ENCODE results near the gene SOX9.

SOX9 gene

DNA sequence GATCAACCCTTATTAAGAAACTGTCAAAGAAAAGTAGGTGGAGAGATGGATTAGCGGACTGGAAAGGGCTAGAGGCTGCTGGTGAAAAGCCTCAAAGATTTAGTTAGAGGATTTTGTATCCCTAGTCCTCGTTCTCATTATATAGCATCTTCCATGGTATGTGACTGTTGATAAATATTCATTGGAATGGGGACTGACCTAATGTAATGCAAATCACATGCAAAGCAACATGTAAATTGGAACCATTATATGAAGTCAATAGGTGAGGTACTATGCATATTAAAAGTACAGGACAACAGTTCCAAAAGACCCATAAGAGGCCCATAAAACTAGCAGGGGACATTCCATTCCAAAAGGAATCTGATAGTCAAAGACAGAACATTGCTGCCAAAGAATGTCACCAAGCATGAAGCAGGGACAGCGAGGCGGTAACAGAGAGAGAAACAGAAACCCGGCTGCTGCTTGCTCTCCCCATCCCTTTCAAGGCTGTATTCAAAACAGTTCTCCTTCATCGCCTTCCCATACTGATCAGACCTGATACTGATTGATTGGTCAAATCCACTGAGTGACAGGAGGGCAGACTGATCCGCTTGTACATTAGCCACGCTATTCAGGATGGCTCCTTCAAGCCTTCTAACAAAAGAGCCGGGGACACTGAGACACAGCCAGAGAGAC, 44.5 kb downstream of the SOX9 start:
- intact Hi-C loops (cut with DNase I; ENCODE audit: low total_unique reads) = no loop called here
- DNase-seq = no peak
- no peaks in the 10 kb centered on the region for H3K27me3 ChIP-seq
- H3K4me3 ChIP-seq = no peak overlapping the region
- H3K9me3 ChIP-seq = no peaks in the 10 kb centered on the region
- TF ChIP-seq, protein P1, sequence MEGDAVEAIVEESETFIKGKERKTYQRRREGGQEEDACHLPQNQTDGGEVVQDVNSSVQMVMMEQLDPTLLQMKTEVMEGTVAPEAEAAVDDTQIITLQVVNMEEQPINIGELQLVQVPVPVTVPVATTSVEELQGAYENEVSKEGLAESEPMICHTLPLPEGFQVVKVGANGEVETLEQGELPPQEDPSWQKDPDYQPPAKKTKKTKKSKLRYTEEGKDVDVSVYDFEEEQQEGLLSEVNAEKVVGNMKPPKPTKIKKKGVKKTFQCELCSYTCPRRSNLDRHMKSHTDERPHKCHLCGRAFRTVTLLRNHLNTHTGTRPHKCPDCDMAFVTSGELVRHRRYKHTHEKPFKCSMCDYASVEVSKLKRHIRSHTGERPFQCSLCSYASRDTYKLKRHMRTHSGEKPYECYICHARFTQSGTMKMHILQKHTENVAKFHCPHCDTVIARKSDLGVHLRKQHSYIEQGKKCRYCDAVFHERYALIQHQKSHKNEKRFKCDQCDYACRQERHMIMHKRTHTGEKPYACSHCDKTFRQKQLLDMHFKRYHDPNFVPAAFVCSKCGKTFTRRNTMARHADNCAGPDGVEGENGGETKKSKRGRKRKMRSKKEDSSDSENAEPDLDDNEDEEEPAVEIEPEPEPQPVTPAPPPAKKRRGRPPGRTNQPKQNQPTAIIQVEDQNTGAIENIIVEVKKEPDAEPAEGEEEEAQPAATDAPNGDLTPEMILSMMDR (IDR thresholded peaks at IDR 0.05) = no peak
- no peaks in the 10 kb centered on the region for H3K36me3 ChIP-seq
- no peaks in the 10 kb centered on the region for H3K4me1 ChIP-seq
- no peak overlapping the region for H3K27ac ChIP-seq

DNA sequence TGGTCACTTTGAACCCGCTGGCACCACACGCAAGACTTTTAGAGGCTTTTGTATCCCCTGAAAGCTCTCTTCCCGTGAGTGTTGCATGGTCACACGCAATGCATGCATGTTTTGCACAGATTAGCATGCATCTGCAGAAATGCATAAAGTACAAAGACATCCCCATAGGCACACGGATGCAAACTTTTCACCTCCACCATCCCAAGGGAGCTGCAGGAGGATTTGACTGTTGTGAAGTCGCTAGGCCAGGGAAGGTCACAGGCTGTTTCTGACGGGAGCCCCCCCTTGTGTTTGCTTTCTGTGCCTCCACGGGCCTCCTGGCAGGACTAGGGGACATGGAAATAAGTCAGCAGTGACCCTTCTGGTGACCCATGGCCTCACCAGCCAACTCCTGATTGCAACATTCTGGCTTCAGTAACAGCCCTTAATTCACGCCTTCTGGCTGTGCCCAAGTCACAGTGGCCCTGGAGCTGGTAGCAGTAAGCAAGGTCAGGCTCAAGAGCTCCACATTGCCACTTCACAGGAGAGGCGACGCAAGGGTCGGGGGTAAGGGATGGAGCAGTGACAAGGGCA, 45.1 kb downstream of the SOX9 start:
- no peak overlapping the region for H3K4me3 ChIP-seq
- DNase-seq = no peak
- H3K27me3 ChIP-seq = no peaks in the 10 kb centered on the region
- no peak overlapping the region for H3K27ac ChIP-seq
- H3K36me3 ChIP-seq = no peaks in the 10 kb centered on the region
- intact Hi-C loops (cut with DNase I; ENCODE audit: low total_unique reads) = no loop called here
- TF ChIP-seq, protein P1 (IDR thresholded peaks at IDR 0.05) = no peak
- H3K4me1 ChIP-seq = no peaks in the 10 kb centered on the region
- no peaks in the 10 kb centered on the region for H3K9me3 ChIP-seq

DNA sequence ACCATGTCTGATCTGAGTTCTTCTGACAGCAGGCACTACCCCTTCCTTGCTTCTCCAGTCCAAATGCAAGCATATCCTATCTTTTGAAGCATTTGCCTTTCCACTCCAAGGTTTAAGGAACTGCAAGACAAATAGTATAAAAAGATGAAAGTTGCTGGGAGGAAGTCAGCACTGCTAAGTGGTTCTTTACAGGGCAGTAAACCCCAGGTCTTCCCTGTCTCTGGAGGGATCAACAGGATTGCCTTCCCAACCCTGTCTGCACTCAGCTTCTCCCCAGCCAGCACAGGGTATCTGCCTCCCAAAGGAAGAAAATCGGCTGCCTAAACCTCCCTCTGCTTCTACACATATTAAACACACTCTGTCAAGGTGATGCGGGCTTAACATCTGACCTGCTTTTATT, 46.8 kb downstream of the SOX9 start:
- TF ChIP-seq, protein P1 (IDR thresholded peaks at IDR 0.05) = no peak

DNA sequence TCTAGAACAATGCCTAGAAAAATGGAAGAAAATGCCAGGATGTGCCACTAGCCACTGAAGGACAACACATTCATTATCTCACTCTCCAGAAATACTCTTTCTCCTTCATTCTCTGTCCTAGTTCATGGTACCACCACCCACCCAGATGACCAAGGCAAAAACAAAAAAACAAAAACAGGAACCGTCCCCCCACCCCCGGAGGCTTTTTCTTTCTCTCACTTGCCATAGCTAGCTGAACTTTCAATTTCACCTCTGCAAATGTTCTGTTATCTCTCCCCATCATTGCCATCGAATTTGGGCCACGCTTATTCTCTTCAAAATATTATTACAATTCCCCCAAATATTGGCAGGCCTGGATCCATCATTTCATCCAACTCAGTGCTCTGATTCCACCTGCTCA, 49.0 kb downstream of the SOX9 start:
- H3K36me3 ChIP-seq = no peaks in the 10 kb centered on the region
- intact Hi-C loops (cut with DNase I; ENCODE audit: low total_unique reads) = no loop called here
- no peaks in the 10 kb centered on the region for H3K9me3 ChIP-seq
- no peak overlapping the region for H3K27ac ChIP-seq
- H3K4me1 ChIP-seq = no peaks in the 10 kb centered on the region
- DNase-seq = no peak
- peaks cover 0 to 4% of the 10 kb centered on the region in 2 donors for H3K27me3 ChIP-seq
- TF ChIP-seq, protein P1 (IDR thresholded peaks at IDR 0.05) = no peak
- H3K4me3 ChIP-seq = no peak overlapping the region

More for the DNA sequence above, 46.8 kb downstream of the SOX9 start:
- intact Hi-C loops (cut with DNase I; ENCODE audit: low total_unique reads) = no loop called here
- DNase-seq = no peak
- Histone ChIP-seq H3K9me3 (no peaks in the 10 kb centered on the region), H3K36me3 (no peaks in the 10 kb centered on the region), H3K4me3 (no peak overlapping the region), H3K27me3 (no peaks in the 10 kb centered on the region), H3K27ac (no peak overlapping the region), H3K4me1 (no peaks in the 10 kb centered on the region)

DNA sequence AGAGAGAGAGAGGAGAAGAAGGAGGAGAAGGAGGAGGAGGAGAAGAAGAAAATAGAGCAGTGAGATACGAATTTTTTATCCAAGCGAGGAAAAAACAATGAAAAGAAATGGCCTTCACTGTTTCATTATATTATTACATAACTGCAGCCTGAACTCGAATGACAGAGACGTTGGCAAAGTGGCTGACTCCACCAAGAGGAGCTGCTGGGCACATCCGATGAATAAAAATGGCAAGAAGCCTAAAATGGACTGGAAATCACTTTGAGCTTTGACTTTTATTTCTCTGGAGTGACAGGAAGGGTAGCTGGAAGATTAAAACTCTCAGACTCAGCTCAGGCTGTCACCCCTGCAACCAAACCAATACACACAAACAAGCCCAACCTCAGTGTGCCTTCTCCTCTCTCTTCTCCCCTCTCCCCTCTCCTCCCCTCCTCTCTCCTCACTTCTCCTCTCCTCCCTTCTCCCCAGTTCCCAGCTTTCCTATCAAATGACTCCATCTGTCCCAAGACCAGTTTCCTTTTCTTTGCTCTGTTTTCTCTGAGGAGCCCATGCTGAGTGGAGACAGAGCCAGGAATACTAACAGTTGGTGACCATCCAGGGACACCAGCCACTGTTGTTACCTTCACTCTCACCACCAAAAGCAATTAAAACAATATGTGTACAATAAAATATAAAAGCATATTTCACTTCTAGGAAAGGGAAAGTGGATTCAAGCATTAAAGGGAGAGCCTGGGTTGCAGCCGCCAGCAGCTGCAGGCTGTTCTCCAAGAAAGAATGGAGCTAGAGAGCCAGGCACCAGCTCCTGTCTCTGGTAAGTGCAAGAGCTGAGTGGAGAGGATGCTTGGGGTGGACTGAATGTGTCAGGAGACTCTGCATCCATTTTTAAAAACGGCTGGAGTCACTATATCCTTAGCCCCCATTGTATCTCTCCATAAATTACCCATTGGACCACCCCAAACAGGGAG, 51.2 kb downstream of the SOX9 start:
- Histone ChIP-seq H3K4me3 (no peak overlapping the region), H3K27me3 (peaks cover 0 to 6% of the 10 kb centered on the region in 2 donors)
- no peak for DNase-seq

More for the DNA sequence above, 51.2 kb downstream of the SOX9 start:
- Histone ChIP-seq H3K4me1 (no peaks in the 10 kb centered on the region), H3K36me3 (no peaks in the 10 kb centered on the region), H3K9me3 (no peaks in the 10 kb centered on the region), H3K27ac (no peak overlapping the region)
- intact Hi-C loops (cut with DNase I; ENCODE audit: low total_unique reads) = no loop called here
- TF ChIP-seq, protein P1 (IDR thresholded peaks at IDR 0.05) = no peak

Data from tibial artery (tissue), 4 donors.